Neural cell (in vitro differentiated cells): ENCODE measurements around the gene CPE.

Source experiments
- EZH2 ChIP-seq: fragments of 200-600, 300-800 bp; shearing (Covaris generic), sonication (generic); IDR thresholded peaks from 2 replicates; pipeline ENCODE4 v1.6.1; 2014; ENCODE audit warnings: antibody characterized with exemption, low read length, borderline replicate concordance, mild to moderate bottlenecking; ENCODE audit not compliant: insufficient read depth, poor library complexity, severe bottlenecking
- POLR2AphosphoS5 ChIP-seq: IDR thresholded peaks from 2 replicates; pipeline ENCODE4 v1.6.1; 2012

GRCh38 chr4:165448700-165449099 is 69.9 kb downstream of the CPE start:
- TF ChIP-seq EZH2 (no peak), POLR2AphosphoS5 (no peak)
